PFSK-1 (cell line): ENCODE results near the gene ARHGEF10L.

ENCODE experiments used
- FOXP2 ChIP-seq: optimal IDR thresholded peaks from 2 replicates; pipeline ENCODE3; 2011; ENCODE audit warnings: borderline replicate concordance, control low read depth, inconsistent platforms; ENCODE audit not compliant: insufficient read depth; ENCODE audit errors: extremely low read length, extremely low read depth
- POLR2AphosphoS5 ChIP-seq: IDR thresholded peaks from 2 replicates; pipeline ENCODE4 v1.6.1; 2012; ENCODE audit warnings: low read depth, mild to moderate bottlenecking, control low read depth, low read length, moderate library complexity
- REST ChIP-seq, 2 experiments: IDR thresholded peaks; 2 replicates each; pipeline versions ENCODE4 v1.6.1 to v1.8.0; 2011 to 2012; ENCODE audit warnings: low read depth in 2 of 2, low read length in 2 of 2, control low read depth in 1 of 2, inconsistent platforms in 1 of 2, mild to moderate bottlenecking in 1 of 2, moderate library complexity in 1 of 2; ENCODE audit not compliant: insufficient read depth in 1 of 2
- SIN3A ChIP-seq: IDR thresholded peaks from 2 replicates; pipeline ENCODE4 v1.6.1; 2012; ENCODE audit warnings: mild to moderate bottlenecking, low read length, moderate library complexity, borderline replicate concordance; ENCODE audit not compliant: insufficient read depth
- TAF1 ChIP-seq: IDR thresholded peaks from 2 replicates; pipeline ENCODE4 v1.6.1; 2012; ENCODE audit warnings: low read length, control low read depth, borderline replicate concordance; ENCODE audit not compliant: insufficient read depth

The ARHGEF10L gene

GRCh38 chr1:17733661-17734060, 194.2 kb downstream of the ARHGEF10L start:
- TF ChIP-seq FOXP2: no peak
- no peak for TF ChIP-seq POLR2AphosphoS5
- no peak for TF ChIP-seq TAF1
- no peak for TF ChIP-seq REST (IDR thresholded peaks at IDR 0.05; ENCODE audit: insufficient read depth in 1 of 2, low read depth in 2 of 2, low read length in 2 of 2)
- TF ChIP-seq SIN3A: no peak

- TF ChIP-seq TAF1: no peak
- TF ChIP-seq POLR2AphosphoS5: no peak
- no peak for TF ChIP-seq SIN3A
- no peak for TF ChIP-seq FOXP2
- no peak for TF ChIP-seq REST (IDR thresholded peaks at IDR 0.05; ENCODE audit: insufficient read depth in 1 of 2, low read depth in 2 of 2, low read length in 2 of 2)
These were observed 195.1 kb downstream of the ARHGEF10L start for GRCh38 chr1:17734609-17735008.

GRCh38 chr1:17735348-17735747, 195.8 kb downstream of the ARHGEF10L start:
- TF ChIP-seq TAF1 (no peak), SIN3A (no peak), POLR2AphosphoS5 (no peak), FOXP2 (no peak)

GRCh38 chr1:17735793-17736192, 196.3 kb downstream of the ARHGEF10L start:
- TF ChIP-seq REST (IDR thresholded peaks at IDR 0.05; ENCODE audit: insufficient read depth in 1 of 2, low read depth in 2 of 2, low read length in 2 of 2) (no peak), POLR2AphosphoS5 (no peak), SIN3A (no peak), FOXP2 (no peak), TAF1 (no peak)

GRCh38 chr1:17736625-17737024, 197.1 kb downstream of the ARHGEF10L start:
- no peak for TF ChIP-seq TAF1
- no peak for TF ChIP-seq POLR2AphosphoS5
- TF ChIP-seq FOXP2: no peak
- no peak for TF ChIP-seq SIN3A
- no peak for TF ChIP-seq REST (IDR thresholded peaks at IDR 0.05; ENCODE audit: insufficient read depth in 1 of 2, low read depth in 2 of 2, low read length in 2 of 2)
